CD8-positive, alpha-beta memory T cell (primary cell): ENCODE data around the gene PDAP1. TPM values are rescaled to one million over a fixed set of nuclear protein-coding genes. Genes with fewer than 3 reads are reported as not detected.

Experiments
- CTCF ChIA-PET: fragments of 350-600 bp; sonication (Branson Sonifier 250); formaldehyde crosslinking; loops from one replicate; lab custom pipeline; 2021; ENCODE audit warnings: antibody characterized with exemption; lab: Charles Lee
- POLR2A ChIA-PET: fragments of 350-600 bp; sonication (Branson Sonifier 250); formaldehyde crosslinking; loops from one replicate; lab custom pipeline; 2021; ENCODE audit warnings: antibody characterized with exemption; lab: Charles Lee
- DNase-seq, 5 donors: peaks; one replicate each; pipeline versions ENCODE4 v3.0.0 to v3.0.0-alpha.2; 2020 to 2022; ENCODE audit warnings: mixed read lengths in 1 of 5
- H3K27ac ChIP-seq: one replicate; pipeline ENCODE4 v1.7.0; 2013; ENCODE audit warnings: low read depth, mild to moderate bottlenecking, low read length, moderate library complexity
- H3K27me3 ChIP-seq: 2 replicates; pipeline ENCODE4 v1.7.0; 2013; ENCODE audit warnings: low read length, mild to moderate bottlenecking; ENCODE audit not compliant: insufficient read depth, poor library complexity, severe bottlenecking
- H3K36me3 ChIP-seq: 2 replicates; pipeline ENCODE4 v1.7.0; 2013; ENCODE audit warnings: mild to moderate bottlenecking, low read length, moderate library complexity; ENCODE audit not compliant: insufficient read depth
- H3K4me1 ChIP-seq: 2 replicates; pipeline ENCODE4 v1.7.0; 2013; ENCODE audit warnings: mild to moderate bottlenecking, low read length, moderate library complexity; ENCODE audit not compliant: insufficient read depth
- H3K4me3 ChIP-seq: 2 replicates; pipeline ENCODE4 v1.7.0; 2013; ENCODE audit warnings: mild to moderate bottlenecking, low read length
- H3K9me3 ChIP-seq: 2 replicates; pipeline ENCODE4 v1.7.0; 2013; ENCODE audit warnings: mild to moderate bottlenecking, low read length
- H3K27ac Mint-ChIP-seq, 8 donors: one replicate each; pipeline ENCODE4 v1.8.0; 2020 to 2021; ENCODE audit warnings: mixed read lengths in 8 of 8, mild to moderate bottlenecking in 6 of 8, inconsistent platforms in 3 of 8, moderate library complexity in 3 of 8
- H3K27me3 Mint-ChIP-seq, 2 donors: one replicate each; pipeline ENCODE4 v1.8.0; 2020 to 2021; ENCODE audit warnings: mixed read lengths in 2 of 2, mild to moderate bottlenecking in 1 of 2, moderate library complexity in 1 of 2
- H3K36me3 Mint-ChIP-seq, 3 donors: one replicate each; pipeline ENCODE4 v1.8.0; 2020 to 2021; ENCODE audit warnings: mixed read lengths in 3 of 3, inconsistent platforms in 1 of 3, mild to moderate bottlenecking in 1 of 3
- H3K4me1 Mint-ChIP-seq, 3 donors: one replicate each; pipeline ENCODE4 v1.8.0; 2020 to 2021; ENCODE audit warnings: mixed read lengths in 3 of 3, inconsistent platforms in 1 of 3, mild to moderate bottlenecking in 1 of 3
- H3K4me3 Mint-ChIP-seq, 7 donors: one replicate each; pipeline ENCODE4 v1.8.0; 2020 to 2021; ENCODE audit warnings: mixed read lengths in 7 of 7, mild to moderate bottlenecking in 6 of 7, moderate library complexity in 4 of 7, inconsistent platforms in 2 of 7
- H3K9me3 Mint-ChIP-seq, 5 donors: one replicate each; pipeline ENCODE4 v1.8.0; 2020 to 2022; ENCODE audit warnings: mixed read lengths in 5 of 5, mild to moderate bottlenecking in 3 of 5, moderate library complexity in 2 of 5, inconsistent platforms in 1 of 5
- polyA plus RNA-seq: library from polyadenylated mRNA; unstranded; fragments of 300-500 nt; fragmentation: Illumina TruSeq; gene quantifications from one replicate; pipeline ENCODE4 v1.2.3, GENCODE V29; 2021
- total RNA-seq, 2 experiments: library from RNA; stranded (reverse); gene quantifications; one replicate each; pipeline ENCODE4 v1.2.3, GENCODE V29; 2021

PDAP1 gene, protein sequence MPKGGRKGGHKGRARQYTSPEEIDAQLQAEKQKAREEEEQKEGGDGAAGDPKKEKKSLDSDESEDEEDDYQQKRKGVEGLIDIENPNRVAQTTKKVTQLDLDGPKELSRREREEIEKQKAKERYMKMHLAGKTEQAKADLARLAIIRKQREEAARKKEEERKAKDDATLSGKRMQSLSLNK
- total RNA-seq (100 to 1,000 TPM; 198 to 210 TPM), polyA plus RNA-seq (32.8 TPM)

DNA sequence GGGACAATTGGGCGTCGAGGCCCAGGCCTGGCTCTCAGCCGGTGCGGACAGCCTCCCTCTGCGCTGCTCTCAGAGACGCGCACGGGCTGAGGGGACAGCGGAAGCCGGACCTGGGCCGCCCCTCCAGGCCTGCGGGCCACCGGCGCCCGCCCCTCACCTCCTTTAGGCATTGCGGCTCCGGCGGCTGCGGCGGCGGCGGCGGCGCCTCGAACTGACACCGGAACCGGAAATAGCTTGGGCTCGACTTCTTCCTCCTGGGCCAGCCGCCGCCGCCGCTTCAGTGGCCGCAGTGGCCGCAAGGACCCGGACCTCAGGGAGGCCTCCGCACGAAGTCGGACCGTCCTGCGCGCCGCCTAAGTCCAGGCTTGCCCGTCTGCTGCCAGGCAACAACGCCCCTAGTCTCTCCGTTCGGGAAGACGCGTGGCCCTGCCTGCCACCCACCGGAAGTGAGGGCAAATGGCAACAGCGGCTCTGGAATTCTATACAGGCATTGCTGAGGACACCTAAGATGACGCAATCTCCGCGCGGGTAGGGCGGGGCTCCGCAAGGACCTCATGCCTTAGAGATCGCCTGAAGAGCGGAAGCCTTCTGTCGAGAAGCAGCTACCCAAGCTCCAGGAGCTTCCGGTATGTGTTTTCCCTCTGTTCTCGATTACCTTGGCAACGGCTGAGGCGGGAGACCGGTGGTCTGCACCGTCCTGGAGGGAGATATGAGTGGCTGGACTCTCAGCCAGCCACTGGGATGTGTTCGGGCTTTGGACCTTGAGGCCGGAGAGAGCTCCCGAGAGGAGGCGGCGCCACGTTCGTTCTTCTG, at the start of gene PDAP1, which contains the start of gene BUD31:
Gene PDAP1, minus strand, starts transcription at position 219 of the 813 bp plus-strand sequence. Its CDS starts 49 bp downstream, at position 170.
Gene BUD31, plus strand, starts transcription at position 591 of the 813 bp plus-strand sequence. CDS start 2,124 bp downstream, outside the sequence.
- peak within 1 kb of the TSS; percentile 80 for H3K4me3 ChIP-seq
- peak within 1 kb of the TSS; percentile 93 for H3K27ac ChIP-seq
- DNase-seq = peak; percentile 85 to 99 (median 96)
- Mint-ChIP-seq H3K4me3 (peak within 1 kb of the TSS; percentile 89 to 99 (median 95)), H3K4me1 (peaks cover 55 to 76% (median 55%) of the 10 kb centered on the region in 3 donors), H3K27me3 (no peaks in the 10 kb centered on the region), H3K27ac (peak within 1 kb of the TSS; percentile 91 to 100 (median 98)), H3K9me3 (no peaks in the 10 kb centered on the region), H3K36me3 (peaks cover 5 to 66% (median 8%) of the 10 kb centered on the region in 3 donors)
- CTCF ChIA-PET = interaction anchor here (0.6 to 1.9 kb wide), 19 partner anchors 10 to 209 kb away, joined by 3 to 9 read pairs (median 4); partner anchors contain the start of gene ZKSCAN5
- no peaks in the 10 kb centered on the region for H3K27me3 ChIP-seq
- peaks cover 35% of the 10 kb centered on the region for H3K36me3 ChIP-seq
- H3K9me3 ChIP-seq = no peaks in the 10 kb centered on the region
- peaks cover 40% of the 10 kb centered on the region for H3K4me1 ChIP-seq
- POLR2A ChIA-PET = interaction anchor here (0.5 to 5.4 kb wide), 20 partner anchors 9 to 1028 kb away, joined by 3 to 45 read pairs (median 6); partner anchors contain the start of genes ARPC1B, ATP5MF, CPSF4 and PTCD1

DNA sequence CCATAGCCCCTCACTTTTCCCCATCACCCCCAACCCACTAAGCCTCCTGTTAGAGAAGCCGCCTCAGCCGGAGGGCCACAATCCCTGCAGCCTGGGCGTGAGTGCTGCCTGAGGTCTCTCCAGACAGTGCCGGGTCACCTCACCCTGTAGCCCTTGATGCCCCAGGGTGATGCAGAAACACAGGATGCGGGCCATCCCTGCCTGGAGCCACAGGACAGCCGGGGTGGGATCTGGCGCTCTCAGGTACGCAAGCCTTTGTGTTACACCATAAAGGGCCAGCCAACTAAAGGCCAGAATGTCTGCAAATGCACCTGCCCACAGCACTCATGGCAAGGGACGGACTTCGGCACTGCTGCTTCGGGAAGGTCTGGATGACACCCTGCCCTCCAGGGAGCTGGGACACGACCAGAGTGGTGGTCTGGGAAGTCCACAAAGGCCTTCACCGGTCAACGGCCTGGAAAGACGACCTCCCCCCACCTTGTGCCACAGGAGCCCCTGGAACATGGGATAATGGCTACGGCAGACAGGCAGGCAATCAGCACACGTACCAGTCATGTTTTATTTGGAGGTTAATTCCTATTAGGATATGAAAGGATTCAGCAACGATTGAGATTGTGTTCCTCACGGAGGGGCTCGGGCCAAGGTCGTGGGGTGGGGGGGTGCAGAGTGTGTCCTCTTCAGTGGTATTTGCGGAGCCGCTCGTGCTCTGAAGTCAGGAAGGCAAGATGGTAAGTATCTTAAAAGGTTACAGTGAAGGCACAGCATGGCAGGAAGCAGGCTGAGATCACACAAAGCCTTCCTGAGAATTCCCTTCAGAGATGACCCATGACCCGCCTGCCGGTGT, 49.5 kb upstream of the PDAP1 start:
- peaks cover 11 to 28% (median 27%) of the 10 kb centered on the region in 3 donors for H3K4me1 Mint-ChIP-seq
- H3K27me3 Mint-ChIP-seq = no peaks in the 10 kb centered on the region
- CTCF ChIA-PET = no interaction called here
- H3K4me3 ChIP-seq = no peak overlapping the region
- DNase-seq = no peak
- H3K4me3 Mint-ChIP-seq = no peak overlapping the region
- H3K27ac Mint-ChIP-seq = no peak overlapping the region
- POLR2A ChIA-PET = no interaction called here
- no peaks in the 10 kb centered on the region for H3K9me3 Mint-ChIP-seq
- H3K27me3 ChIP-seq = no peaks in the 10 kb centered on the region
- peaks cover 0 to 83% (median 0%) of the 10 kb centered on the region in 3 donors for H3K36me3 Mint-ChIP-seq
- H3K27ac ChIP-seq = no peak overlapping the region
- H3K9me3 ChIP-seq = no peaks in the 10 kb centered on the region
- peaks cover 33% of the 10 kb centered on the region for H3K36me3 ChIP-seq
- H3K4me1 ChIP-seq = peaks cover 3% of the 10 kb centered on the region

DNA sequence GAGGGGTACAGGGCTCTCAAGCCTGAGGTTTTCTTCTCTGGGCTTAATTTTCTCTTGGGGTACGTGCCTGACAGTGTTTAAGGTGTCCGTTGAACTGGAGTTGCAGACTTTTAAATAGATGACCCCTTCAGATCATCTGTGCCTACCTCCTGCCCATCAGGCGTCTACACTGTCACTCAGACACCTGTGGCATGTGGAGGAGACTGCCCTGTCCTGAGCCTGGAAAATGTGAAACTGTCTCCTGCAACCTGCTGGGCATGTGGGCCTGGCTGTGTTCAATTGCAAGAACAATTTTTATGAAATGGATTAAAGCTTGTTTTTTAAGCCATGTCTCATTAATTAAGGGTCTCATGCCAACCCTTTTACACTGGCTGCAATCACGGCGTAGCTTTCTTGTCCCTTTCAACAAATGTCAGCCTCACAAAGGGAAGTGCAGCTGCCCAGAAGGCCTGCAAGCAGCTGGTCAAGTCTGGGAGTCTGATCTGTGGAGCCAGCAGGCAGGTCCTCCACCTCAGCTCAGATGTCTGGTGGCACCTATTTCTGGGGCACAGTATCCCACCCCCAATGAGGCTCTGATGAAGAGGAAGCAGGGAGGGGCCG, 48.8 kb upstream of the PDAP1 start:
- Histone ChIP-seq H3K4me3 (no peak overlapping the region), H3K27me3 (no peaks in the 10 kb centered on the region), H3K36me3 (peaks cover 32% of the 10 kb centered on the region), H3K27ac (no peak overlapping the region), H3K9me3 (no peaks in the 10 kb centered on the region), H3K4me1 (no peaks in the 10 kb centered on the region)
- no peak for DNase-seq
- no peaks in the 10 kb centered on the region for H3K27me3 Mint-ChIP-seq
- H3K36me3 Mint-ChIP-seq = peaks cover 0 to 85% (median 0%) of the 10 kb centered on the region in 3 donors
- H3K9me3 Mint-ChIP-seq = no peaks in the 10 kb centered on the region
- ChIA-PET POLR2A (no interaction called here), CTCF (interaction anchor here (0.7 kb wide), 1 partner anchor 43 kb away, joined by 3 read pairs; no protein-coding TSS in a partner anchor)
- H3K4me1 Mint-ChIP-seq = peaks cover 11 to 25% (median 24%) of the 10 kb centered on the region in 3 donors
- H3K27ac Mint-ChIP-seq = peak overlapping the region in 1 of 8 donors; percentile 90
- H3K4me3 Mint-ChIP-seq = no peak overlapping the region

DNA sequence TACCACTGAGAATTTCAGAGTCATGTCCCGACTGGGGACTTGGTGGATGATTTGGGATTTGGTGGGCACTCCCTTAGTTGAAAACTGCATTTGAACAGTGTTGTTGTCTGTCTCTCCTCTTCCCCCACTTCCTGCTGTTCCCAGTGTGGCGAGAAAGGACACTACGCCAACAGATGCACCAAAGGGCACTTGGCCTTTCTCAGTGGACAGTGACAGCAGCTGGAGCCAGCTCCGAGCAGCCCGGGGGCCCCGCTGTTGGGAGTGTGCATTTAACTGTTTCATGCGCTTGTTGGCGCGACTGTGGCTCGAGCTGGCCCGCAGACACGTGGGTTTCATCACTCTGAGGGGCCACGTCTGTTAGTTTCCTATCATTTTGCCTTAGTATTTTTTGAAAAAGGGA, 47.9 kb upstream of the PDAP1 start:
- Histone ChIP-seq H3K4me3 (no peak overlapping the region), H3K27ac (no peak overlapping the region), H3K9me3 (no peaks in the 10 kb centered on the region), H3K4me1 (no peaks in the 10 kb centered on the region), H3K27me3 (no peaks in the 10 kb centered on the region), H3K36me3 (peaks cover 35% of the 10 kb centered on the region)
- ChIA-PET POLR2A (no interaction called here), CTCF (no interaction called here)
- Mint-ChIP-seq H3K4me3 (no peak overlapping the region), H3K4me1 (peaks cover 11 to 24% (median 18%) of the 10 kb centered on the region in 3 donors), H3K9me3 (no peaks in the 10 kb centered on the region), H3K27me3 (no peaks in the 10 kb centered on the region), H3K27ac (peak overlapping the region in 1 of 8 donors; percentile 32), H3K36me3 (peaks cover 0 to 88% (median 0%) of the 10 kb centered on the region in 3 donors)
- DNase-seq = no peak

DNA sequence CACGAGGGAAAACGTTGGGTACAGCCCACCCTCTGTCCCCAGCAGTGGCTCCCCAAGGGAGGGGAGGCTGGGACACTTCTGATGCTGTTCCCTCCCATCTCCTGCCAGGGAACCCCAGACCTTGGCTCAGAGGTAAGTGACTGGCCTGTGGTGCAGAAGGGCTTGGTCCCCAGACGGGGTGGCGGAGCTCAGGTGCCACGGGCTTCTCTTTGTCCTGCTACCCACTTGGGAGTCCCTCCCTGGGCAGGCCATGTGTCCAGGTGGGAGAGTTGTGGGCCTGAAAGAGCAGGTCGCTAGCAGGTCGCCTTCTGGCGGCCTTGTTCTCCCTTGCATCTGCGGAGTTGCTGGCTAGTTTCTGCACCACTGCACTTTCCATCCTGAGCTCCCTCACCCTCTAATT, 47.5 kb upstream of the PDAP1 start:
- Histone ChIP-seq H3K36me3 (peaks cover 35% of the 10 kb centered on the region), H3K4me1 (no peaks in the 10 kb centered on the region), H3K27ac (no peak overlapping the region), H3K27me3 (no peaks in the 10 kb centered on the region), H3K9me3 (no peaks in the 10 kb centered on the region), H3K4me3 (no peak overlapping the region)
- CTCF ChIA-PET = no interaction called here
- Mint-ChIP-seq H3K4me1 (peaks cover 11 to 22% (median 14%) of the 10 kb centered on the region in 3 donors), H3K27ac (peak overlapping the region in 1 of 8 donors; percentile 79), H3K4me3 (no peak overlapping the region), H3K36me3 (peaks cover 0 to 90% (median 0%) of the 10 kb centered on the region in 3 donors), H3K27me3 (no peaks in the 10 kb centered on the region), H3K9me3 (no peaks in the 10 kb centered on the region)
- DNase-seq = no peak
- POLR2A ChIA-PET = interaction anchor here (0.9 kb wide), 1 partner anchor 10 kb away, joined by 3 read pairs; no protein-coding TSS in a partner anchor

DNA sequence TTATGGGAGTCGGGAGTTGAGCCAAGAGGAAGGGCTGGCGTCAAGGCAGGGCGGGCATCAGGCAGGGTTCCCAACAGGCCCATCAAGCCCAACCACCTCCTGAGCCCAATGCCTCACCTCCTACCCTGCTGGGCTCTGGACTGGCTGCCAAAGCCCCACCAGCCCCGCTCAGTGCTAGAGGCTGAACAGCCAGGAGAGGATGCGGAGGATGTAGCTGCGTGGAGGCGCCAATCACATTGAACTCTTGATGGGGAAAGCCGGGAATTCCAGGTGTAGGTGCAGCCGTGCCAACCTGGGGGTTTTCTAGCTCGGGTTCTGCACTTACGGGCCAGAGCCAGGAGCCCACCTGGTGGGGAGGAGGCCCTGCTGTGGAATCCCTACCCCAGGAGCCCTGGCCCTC, 44.7 kb upstream of the PDAP1 start:
- Mint-ChIP-seq H3K36me3 (peaks cover 0 to 89% (median 3%) of the 10 kb centered on the region in 3 donors), H3K9me3 (no peaks in the 10 kb centered on the region), H3K4me1 (peaks cover 0 to 4% (median 2%) of the 10 kb centered on the region in 3 donors), H3K4me3 (no peak overlapping the region), H3K27ac (peak overlapping the region in 2 of 8 donors; percentile 14 to 76), H3K27me3 (no peaks in the 10 kb centered on the region)
- H3K9me3 ChIP-seq = no peaks in the 10 kb centered on the region
- no peaks in the 10 kb centered on the region for H3K27me3 ChIP-seq
- H3K4me3 ChIP-seq = no peak overlapping the region
- CTCF ChIA-PET = no interaction called here
- POLR2A ChIA-PET = no interaction called here
- no peaks in the 10 kb centered on the region for H3K4me1 ChIP-seq
- no peak for DNase-seq
- H3K36me3 ChIP-seq = peaks cover 28% of the 10 kb centered on the region
- no peak overlapping the region for H3K27ac ChIP-seq

DNA sequence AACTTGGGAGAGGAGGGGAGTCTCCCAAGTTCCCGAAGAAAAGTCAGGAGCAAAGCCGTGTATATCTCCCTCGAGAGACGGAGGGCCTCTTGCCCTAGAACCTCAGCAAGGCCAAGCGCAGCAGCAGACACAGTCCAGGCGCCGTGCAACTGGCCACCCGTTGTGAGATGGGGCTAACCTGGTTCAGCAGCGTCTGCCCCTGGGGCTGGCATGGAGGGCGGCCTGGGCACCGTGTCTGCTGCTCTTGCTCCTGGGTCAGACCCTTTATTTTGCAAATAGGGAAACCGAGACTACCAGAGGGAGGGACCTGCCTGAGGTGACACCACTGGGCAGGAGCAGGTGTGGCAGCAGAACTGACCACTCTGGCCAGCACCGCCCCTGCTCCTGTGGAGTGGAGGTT, 44.1 kb upstream of the PDAP1 start:
- no peaks in the 10 kb centered on the region for H3K9me3 ChIP-seq
- Mint-ChIP-seq H3K4me1 (peaks cover 0 to 4% (median 2%) of the 10 kb centered on the region in 3 donors), H3K27ac (no peak overlapping the region), H3K4me3 (no peak overlapping the region), H3K9me3 (no peaks in the 10 kb centered on the region), H3K27me3 (no peaks in the 10 kb centered on the region), H3K36me3 (peaks cover 0 to 89% (median 3%) of the 10 kb centered on the region in 3 donors)
- POLR2A ChIA-PET = no interaction called here
- no peaks in the 10 kb centered on the region for H3K4me1 ChIP-seq
- no peak overlapping the region for H3K27ac ChIP-seq
- DNase-seq = no peak
- peaks cover 30% of the 10 kb centered on the region for H3K36me3 ChIP-seq
- no peaks in the 10 kb centered on the region for H3K27me3 ChIP-seq
- H3K4me3 ChIP-seq = no peak overlapping the region
- CTCF ChIA-PET = no interaction called here
